Measurements from ENCODE around the gene SORBS2.

The SORBS2 gene

GRCh38 chr4:185825737-185826136 lies 13.7 kb upstream of the SORBS2 start:
- H3K4me3 ChIP-seq (ENCODE audit: low read depth, low read length): no peak overlapping the region
- no peak for TF ChIP-seq CTCF (IDR thresholded peaks at IDR 0.05; ENCODE audit: borderline replicate concordance, insufficient read depth, low read depth, low read length)

GRCh38 chr4:185822791-185823190 lies 10.8 kb upstream of the SORBS2 start:
- H3K4me3 ChIP-seq (ENCODE audit: low read depth, low read length): no peak overlapping the region
- no peak for TF ChIP-seq CTCF (IDR thresholded peaks at IDR 0.05; ENCODE audit: borderline replicate concordance, insufficient read depth, low read depth, low read length)

- TF ChIP-seq CTCF (IDR thresholded peaks at IDR 0.05; ENCODE audit: borderline replicate concordance, insufficient read depth, low read depth, low read length): no peak
- no peak overlapping the region for H3K4me3 ChIP-seq (ENCODE audit: low read depth, low read length)
Measured at GRCh38 chr4:185821029-185821419, 9.0 kb upstream of the SORBS2 start.

GRCh38 chr4:185820146-185821028 lies 8.4 kb upstream of the SORBS2 start:
- H3K4me3 ChIP-seq (ENCODE audit: low read depth, low read length): no peak overlapping the region
- no peak for TF ChIP-seq CTCF (IDR thresholded peaks at IDR 0.05; ENCODE audit: borderline replicate concordance, insufficient read depth, low read depth, low read length)

GRCh38 chr4:185819144-185819543 lies 7.2 kb upstream of the SORBS2 start:
- H3K4me3 ChIP-seq (ENCODE audit: low read depth, low read length): no peak overlapping the region
- no peak for TF ChIP-seq CTCF (IDR thresholded peaks at IDR 0.05; ENCODE audit: borderline replicate concordance, insufficient read depth, low read depth, low read length)

GRCh38 chr4:185817403-185817818 lies 5.4 kb upstream of the SORBS2 start:
- no peak overlapping the region for H3K4me3 ChIP-seq (ENCODE audit: low read depth, low read length)
- no peak for TF ChIP-seq CTCF (IDR thresholded peaks at IDR 0.05; ENCODE audit: borderline replicate concordance, insufficient read depth, low read depth, low read length)

- TF ChIP-seq CTCF (IDR thresholded peaks at IDR 0.05; ENCODE audit: borderline replicate concordance, insufficient read depth, low read depth, low read length): no peak
- H3K4me3 ChIP-seq (ENCODE audit: low read depth, low read length): no peak overlapping the region
Measured at GRCh38 chr4:185813133-185813532, 1.1 kb upstream of the SORBS2 start.
